ENCODE results near the gene GIPC1.
A peak's percentile ranks its signal among the peaks of the same experiment; 100 is the strongest.

The GIPC1 gene

DNA sequence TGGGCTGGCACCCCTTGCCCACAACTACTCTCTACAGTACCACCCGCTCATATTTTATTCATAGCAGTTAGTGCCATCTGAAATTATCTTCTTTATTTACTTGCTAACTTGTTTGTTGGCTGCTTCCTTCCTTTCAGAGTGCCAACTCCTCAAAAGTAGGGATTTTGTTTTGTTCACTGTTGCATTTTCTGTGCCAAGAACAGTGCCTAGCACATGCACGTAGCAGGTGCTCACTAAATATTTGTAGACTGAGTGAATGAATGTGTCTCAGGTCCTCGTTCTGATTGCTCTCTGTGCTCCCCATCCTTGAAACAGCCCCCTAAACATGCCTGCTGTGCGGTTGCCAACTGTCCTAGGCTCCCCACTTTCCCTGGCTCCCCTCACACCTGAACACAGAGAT lies 1.5 kb downstream of the GIPC1 start:
- no peak for DNase-seq

DNA sequence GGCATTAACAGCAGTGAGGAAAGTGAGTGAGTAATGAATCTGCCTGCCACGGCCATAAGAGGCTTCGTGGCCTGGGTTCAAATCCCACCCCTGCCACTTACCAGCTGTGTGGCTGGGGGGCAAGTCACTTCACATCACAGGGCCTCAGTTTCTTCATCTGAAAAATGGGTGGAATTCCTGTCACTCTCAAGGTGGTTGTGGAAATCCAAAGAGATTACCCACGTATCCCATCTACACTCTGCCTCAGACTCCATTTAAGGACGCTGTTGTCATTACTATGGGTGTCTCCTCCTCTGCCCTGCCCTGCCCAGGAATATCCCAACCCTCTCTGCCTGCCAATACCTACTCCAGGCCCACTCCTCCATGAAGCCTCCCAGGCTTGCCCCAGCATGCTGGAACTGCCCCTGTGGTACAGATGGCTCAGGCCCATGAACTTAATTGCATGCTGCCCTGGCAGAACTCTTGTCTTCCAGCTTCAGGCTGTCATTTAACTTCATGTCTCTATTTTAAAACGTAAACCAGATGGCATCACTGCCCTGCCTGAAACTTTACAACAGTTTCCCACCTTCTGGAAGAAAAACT lies 3.1 kb downstream of the GIPC1 start:
- DNase-seq, result no peak

DNA sequence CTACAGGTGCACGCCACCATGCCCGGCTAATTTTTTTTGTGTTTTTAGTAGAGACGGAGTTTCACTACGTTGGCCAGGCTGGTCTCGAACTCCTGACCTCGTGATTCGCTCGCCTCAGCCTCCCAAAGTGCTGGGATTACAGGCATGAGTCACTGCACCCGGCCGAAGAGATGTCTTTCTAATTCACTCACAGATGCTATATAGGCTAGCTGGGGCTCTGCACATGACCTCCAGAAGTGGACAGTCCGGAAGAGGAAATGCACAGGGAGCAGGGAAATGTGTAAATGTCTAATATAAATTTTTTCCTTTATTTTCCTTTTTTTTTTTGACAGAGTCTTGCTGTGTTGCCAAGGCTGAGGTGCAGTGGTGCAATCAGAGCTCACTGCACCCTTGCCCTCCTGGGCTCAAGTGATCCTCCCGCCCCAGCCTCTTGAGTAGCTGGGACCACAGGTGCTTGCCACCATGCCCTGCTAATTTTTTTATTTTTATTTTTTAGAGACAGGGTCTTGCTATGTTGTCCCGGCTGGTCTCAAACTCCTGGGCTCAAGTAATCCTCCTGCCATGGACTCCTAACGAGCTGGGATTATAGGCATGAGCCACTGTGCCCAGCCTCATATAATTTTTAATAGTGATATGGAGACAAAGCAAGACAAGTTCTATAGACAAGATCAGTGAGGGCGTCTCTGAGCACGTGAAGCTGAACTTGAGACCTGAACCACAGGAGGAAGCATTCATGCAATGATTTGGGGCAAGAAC lies 8.4 kb downstream of the GIPC1 start:
- no peak for DNase-seq

DNA sequence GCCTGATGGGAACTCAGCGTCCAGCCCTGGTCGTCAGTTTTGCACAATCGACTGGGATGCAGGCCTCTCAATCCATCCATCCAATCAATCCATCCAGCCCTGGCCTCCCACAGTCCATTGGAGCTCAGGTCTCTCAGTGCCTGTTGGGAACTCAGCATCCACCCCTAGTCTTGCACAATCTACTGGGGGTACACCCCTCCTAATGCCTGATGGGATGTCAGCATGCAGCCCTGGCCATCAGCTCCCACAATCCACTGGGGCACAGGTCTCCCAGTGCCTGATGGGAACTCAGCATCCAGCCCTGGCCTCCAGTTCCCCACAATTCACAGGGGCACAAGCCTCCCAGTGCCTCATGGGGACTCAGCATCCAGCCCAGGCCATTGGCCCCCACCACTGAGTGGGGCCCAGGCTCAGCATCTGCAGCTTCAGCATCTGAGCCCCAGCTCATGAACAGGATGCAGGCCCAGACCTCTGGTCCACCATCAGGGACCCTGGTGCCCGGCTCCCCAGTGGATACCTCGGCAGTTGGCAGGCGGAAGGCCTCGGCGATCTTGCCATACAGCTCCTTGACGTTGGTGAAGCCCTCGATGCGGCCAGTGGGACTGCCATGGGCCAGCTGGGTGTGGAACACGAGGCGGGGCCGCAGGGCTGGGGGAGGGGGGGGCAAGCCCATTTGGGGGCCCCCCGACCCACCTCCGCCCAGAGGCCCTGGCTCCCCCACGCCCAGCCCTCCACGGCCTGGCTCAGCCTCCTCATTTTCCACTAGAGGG lies 13.6 kb downstream of the GIPC1 start:
- no peak for DNase-seq

DNA sequence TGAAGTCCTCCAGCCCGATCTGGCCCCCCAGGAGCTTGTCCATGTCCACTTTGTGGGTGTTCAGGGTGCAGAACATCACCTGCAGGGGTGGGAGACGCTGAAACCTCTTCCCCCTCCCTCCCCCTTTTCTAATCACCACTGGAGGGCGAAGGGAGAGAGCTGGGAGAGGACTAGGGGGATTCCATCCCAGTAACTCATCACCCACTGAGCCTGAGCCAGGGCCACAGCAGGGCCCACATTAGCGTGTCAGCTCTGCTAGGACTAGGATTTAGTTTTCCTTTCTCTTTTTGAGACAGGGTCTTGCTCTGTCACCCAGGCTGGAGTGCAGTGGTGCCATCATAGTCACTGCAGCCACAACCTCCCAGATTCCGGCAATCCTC lies 15.2 kb downstream of the GIPC1 start:
- peak in 2 of 3 donors; percentile 52 to 53 for DNase-seq

DNA sequence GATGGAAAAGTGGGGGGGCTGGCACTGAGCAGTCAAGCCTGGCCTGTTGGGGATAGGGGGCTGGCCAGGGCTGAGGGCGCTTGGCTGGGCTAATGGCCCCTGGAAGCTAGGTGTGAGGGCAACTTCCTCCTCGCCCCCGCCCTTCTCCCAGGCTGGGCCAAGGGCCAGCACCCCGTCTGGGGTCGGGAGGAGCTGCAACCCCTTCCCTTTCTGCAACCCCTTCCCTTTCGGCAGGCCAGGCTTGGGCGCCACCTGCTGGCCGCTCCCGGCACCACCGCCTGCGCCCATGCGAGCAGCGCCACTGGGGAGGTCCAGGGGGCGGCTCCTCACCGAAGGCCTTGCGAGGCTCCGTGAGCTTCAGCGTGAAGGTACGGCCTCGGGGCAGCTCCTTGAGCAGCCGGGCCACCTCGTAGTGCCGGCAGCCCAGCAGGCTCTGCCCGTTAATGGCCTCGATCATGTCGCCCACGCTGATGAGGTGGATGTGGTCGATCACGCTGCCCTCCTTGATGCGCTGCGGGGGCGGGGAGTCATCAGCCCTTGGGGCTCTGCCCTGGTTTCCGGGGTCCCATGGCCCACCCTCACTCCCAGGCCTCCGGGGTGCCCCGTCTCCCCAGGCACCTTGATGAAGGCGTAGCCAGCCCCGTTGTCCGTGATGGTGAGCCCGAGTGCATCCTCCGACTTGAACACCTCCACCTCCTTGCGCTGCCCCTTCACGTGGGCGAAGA lies 15.8 kb downstream of the GIPC1 start:
- peak; percentile 67 to 82 (median 68) for DNase-seq

DNA sequence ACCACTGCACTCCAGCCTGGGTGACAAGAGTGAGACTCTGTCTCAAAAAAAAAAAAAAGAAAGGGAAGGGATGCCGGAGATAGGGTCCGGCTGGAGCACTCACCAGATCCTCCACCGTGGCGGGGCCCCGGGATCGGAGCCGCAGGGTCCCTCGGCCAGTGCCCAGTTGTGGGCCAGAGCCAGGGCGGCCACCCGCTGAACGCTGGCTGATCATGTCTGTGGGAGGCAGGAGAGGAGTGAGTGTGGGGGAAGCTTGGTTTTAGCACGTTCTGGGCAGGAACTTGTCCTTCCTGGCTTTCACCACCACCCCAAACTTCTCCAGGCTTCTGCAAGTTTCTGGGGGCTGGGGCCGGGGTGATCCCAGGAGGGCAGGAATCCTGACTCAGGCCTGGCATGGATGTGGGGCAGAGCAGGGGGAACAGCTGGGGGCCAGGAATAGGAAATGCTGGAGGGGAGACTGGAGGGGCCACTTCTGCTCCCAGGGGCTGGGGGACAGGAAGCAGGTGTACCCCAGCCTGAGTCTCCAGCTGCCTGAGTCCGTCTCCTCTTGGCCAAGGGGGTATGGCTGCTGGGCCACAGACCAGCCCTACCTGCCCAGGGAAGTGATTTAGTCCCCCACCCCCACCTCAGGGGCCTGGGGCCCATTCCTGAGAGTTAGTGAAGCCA lies 16.5 kb downstream of the GIPC1 start:
- DNase-seq, result no peak

DNA sequence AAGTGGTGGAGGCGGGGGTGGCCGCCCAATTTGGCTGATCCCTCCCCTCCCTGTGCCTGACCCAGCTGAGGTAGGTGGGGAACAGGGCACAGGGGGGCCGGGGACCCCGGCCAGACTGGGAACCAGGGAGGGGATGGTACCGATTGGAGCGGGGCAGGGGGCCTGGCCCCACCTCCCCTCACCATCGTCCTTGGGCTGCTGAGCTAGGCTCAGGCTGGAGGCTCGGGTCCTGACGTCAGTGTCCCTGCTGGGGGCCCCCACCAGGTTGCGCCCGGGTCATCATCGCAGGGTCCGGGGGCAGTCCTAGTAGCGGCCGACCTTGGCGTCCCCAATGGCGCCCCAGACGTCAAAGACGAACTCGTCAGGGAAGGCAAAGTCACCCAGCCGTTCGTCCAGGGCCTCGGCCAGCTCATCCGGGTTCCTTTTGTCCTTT lies 17.8 kb downstream of the GIPC1 start:
- no peak for DNase-seq

DNA sequence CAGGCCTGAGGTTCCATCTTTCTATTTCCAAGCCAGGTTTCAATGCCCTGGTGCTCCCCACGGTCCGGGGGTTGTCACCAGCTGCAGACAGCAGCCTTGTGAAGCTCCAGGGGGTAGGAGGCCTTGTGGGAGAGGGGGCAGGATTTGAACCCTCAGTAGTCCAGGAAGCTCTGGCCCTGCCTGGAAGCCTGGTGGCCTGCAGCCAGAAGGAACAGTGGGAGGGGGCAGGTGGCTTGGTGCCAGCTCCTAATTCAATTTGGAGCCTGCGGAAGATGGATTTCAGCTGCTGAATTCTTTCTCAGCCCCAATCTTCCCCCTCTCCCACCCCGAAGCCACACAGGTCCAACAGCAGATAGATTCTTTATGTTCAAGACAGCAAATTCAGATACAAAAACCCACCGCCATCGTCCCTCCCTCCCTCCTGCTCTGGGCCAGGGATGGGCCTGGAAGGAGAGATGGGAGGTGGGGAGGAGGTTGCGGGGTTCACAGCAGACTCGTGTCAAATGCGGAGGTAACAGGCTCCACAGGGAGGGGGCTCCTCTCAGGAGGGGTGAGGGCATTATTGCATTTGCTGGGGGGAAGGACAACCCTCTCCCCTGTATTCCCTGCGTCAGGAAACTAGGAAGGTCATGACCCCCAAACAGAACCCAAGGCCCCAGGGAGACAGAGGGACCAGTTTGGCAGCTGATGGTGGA lies 18.4 kb downstream of the GIPC1 start:
- no peak for DNase-seq

DNA sequence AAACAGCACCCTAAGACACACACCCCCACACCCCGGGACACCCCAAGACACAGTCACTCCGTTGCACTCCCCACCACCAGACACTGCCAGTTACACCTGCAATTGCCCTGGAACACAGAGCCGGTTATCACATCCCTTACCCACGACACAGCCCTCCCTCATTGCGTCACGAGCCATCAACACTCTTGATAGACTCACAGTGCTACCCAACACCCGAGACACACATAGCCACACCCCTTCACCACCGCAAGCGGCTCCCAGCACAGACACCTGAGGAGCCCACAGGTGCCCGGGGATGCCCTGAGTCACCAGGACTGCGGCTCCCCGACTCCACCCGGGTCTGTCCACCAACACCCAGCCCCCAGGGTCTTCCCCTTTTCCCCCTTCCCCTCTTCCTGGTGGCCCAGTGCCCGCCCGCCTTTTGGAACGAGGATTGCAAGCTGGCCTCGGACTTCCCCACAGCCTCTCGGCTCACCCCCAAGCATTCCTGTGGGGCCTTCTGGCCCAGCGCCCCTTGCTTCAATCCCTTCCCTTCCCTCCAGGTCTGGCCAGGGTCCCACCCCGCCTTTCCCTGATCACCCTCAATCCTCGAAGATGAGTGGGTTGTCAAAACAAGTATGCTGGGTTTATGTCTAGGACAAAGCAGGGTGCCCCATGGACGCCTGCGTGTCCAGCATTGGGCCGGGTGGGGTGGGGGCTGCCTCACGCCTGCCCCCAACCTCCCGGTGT lies 19.1 kb downstream of the GIPC1 start:
- DNase-seq, result peak; percentile 48 to 53 (median 53)

DNA sequence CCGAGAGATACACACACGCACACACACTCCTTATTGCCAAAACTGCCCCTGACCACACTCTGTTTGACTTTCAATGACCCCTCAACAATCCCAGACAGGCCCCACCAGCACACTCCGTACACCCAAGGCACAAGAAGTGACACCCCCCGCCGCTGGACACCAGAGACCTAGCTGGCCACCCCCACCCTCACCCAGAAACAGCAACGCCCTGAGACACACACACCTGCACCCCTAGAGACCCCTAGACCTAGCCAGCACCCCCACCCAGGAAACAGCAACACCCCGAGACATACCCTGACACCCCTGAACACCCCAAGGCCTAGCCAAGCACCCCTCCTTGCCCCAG lies 19.6 kb downstream of the GIPC1 start:
- DNase-seq, result no peak

DNA sequence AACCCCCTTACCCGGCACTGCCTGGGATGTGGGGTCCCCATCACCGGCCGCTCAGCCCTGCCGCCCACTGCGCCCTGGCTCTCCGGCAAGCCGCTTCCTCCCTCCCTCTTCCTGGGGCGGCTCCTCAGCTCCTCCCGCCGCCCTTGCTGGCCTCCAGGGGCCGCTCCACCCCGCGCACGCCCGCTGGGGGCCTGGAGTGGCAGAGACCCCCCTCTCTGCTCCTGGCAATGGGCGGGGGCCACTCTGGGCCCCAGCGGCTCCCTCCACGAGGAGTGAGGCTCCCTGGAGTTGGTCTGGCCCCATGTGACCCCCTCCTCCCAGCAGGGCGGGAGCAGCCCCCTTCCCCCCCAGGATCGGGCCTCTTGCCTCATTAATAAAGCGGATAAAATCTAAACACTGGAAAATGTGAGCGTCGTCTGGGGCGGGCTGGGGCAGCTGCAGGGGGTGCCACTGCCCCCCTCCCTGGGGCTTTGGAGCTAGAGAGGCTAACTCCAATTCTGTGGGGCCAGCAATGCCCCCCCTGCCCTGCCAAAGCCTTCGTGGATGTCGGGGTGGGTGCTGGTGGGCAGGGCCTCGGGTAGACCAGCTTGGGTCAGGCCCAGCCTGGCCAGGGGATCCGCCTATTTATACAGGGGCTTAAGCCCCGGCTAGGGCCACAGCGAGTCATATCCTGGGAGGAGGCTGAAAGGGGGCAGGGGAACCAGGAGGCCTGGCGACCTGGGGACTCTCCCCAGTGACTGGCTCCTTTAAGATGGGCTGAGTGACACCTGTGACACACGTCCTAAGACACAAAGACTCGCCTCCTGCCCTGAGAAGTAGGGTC lies 20.5 kb downstream of the GIPC1 start, which contains the start of gene PTGER1:
Gene PTGER1, minus strand, starts transcription at position 104 of the 823 bp plus-strand sequence. CDS start 1,034 bp downstream, outside the sequence.
- DNase-seq, result peak; percentile 38 to 75 (median 55)

DNA sequence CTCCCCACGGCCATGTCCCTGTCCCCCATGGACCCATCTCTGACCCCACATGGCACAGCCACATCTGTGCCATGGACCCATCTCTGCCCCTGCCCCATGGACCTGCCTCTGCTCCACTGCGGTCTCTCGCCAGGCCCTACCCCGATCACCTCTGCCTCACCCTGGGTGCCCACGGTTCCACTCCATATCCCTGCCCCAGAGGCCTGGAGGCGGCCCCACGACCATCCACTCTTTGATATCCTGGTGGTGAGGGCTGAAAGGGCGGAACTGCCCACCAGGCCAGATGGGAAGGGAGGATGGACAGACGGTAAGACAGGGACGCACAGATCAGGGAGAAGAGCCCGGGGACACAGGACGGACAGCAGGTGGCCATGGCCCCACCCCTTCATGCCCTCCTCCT lies 21.1 kb downstream of the GIPC1 start:
- DNase-seq, result no peak

DNA sequence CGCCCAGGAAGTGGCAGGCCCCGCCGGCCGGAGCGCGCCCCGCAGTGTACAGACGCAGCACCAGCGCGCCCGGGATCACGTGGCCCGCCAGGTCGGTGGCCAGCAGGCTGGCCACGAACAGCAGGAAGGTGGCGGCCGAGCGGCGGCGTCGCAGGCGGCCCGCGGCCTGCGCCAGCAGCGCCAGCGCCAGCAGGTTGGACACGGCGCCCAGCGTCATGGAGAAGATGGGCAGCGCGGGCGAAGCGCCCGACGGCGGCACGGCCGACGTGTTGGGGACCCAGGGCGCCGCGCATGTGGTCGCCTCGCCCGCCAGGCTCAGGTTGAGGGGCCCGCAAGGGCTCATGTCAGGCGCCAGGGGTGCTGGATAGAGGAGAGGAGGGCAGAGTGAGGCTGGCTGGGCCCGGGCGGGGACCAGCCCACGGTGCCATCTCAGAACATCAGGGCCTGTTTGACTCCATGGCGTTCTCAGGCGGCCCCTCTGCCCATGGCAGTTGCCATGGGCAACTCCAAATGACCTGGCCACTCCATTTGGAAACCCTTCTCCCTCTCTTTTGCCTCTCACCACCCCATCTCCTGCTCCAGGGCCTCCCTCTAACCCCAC lies 21.8 kb downstream of the GIPC1 start:
- DNase-seq, result no peak

DNA sequence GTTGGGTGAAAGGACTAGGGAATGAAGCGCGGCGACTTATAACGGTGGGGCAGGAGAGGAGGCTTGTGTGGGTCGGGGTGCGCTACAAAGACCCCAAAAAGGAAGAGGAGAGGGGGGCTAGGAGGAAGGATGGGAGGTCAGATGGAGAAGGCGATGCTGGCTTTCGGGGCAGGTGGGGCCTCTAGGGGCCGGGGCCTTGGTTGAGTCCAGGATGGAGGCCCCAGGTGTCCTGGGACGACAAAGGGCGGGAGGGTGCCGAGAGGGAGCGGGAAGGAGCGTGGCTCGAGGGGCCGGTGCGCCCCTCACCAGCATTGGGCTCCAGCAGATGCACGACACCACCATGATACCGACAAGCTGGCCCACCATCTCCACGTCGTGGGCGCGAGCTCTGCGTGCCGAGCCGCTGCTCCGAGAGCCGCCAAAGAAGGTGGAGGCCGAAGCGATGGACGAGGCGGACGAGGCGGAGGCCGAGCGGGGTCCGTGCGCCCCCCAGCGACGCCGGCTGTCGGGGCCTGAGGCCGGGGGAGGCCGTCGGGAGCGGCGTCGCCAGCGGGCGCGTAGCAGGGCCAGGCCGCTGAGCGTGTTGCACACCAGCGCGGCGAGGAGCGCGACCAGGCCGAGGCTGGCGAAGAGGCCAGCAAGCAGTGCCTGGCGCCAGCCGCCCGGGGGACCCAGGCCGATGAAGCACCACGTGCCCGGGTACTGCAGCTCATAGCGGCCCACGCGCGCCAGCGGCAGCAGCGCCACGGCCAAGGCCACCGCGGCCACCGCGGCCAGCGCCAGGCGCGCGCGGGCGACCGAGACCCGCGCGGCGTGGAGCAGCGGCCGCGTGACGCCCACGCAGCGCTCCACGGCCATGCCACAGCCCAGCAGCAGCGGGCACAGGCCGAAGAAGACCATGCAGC lies 22.6 kb downstream of the GIPC1 start:
- DNase-seq, result peak in 2 of 3 donors; percentile 42 to 56

DNA sequence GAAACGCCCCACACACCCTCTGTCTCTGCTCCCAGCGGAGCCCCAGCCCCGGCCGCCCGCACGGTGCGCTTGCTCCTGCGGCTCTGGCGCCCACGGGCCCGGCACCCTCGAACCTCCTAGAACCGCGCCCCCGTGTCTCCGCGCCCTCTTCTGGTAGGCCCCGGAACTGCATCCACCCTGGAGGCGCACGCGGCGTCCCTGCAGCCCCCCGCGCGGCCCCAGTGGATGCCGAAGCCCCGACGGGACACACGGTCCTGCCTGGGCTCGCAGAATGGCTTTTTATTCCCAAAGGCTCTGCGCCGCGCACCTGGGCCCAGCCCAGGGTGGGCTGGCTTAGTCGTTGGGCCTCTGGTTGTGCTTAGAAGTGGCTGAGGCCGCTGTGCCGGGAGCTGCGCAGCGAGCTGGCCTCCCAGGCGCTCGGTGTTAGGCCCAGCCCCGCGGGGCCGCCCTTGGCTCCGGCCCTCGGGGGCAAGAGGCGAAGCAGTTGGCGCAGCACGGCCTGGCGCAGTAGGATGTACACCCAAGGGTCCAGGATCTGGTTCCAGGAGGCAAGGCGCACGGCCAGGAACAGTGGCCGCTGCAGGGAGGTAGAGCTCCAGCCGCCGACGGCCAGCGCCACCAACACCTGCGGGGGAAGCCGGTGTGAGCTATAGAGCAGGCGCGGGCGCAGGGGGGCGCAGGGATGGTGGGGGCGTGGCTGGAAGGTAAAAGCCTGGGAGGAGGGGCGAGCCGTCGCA lies 23.6 kb downstream of the GIPC1 start:
- peak; percentile 73 to 90 (median 82) for DNase-seq

DNA sequence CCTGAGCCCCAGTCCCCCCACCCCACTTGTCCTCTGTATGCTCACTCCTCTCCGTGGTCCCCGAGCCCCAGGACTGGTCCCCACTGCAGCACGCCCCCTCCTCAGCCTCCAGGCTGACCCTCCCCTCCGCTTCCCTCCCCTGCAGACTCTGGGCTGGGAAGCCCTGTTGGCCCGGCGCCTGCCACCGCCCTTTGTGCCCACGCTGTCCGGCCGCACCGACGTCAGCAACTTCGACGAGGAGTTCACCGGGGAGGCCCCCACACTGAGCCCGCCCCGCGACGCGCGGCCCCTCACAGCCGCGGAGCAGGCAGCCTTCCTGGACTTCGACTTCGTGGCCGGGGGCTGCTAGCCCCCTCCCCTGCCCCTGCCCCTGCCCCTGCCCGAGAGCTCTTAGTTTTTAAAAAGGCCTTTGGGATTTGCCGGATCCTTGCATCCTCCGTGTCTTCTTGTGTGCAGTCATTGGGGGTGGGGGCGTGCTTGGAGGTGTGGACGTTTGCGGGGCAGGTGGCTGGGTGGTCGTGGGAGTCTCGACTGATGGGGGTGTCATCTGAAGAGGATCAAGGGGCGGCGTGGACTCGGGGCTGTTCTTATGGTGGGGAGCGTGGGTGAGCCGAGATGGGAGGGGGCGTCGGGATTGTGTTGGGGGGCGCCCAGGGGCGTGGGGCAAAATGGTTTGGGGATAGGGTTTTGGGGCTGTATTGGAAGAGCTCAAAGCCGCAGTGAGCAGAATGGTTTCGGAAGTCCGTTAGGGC lies 24.3 kb downstream of the GIPC1 start:
- no peak for DNase-seq
